B cell (primary cell): ENCODE measurements around the gene IFI27L2.

Source experiments
- CTCF ChIP-seq: fragments of 200-600 bp; IDR thresholded peaks from one replicate; pipeline ENCODE4 v1.8.0; 2022; ENCODE audit warnings: antibody characterized with exemption, mild to moderate bottlenecking
- EZH2 ChIP-seq: IDR thresholded peaks from 2 replicates; pipeline ENCODE4 v1.6.1; 2012; ENCODE audit warnings: borderline replicate concordance, low read depth, mild to moderate bottlenecking, moderate library complexity, low read length; ENCODE audit not compliant: insufficient read depth, poor library complexity, severe bottlenecking

DNA sequence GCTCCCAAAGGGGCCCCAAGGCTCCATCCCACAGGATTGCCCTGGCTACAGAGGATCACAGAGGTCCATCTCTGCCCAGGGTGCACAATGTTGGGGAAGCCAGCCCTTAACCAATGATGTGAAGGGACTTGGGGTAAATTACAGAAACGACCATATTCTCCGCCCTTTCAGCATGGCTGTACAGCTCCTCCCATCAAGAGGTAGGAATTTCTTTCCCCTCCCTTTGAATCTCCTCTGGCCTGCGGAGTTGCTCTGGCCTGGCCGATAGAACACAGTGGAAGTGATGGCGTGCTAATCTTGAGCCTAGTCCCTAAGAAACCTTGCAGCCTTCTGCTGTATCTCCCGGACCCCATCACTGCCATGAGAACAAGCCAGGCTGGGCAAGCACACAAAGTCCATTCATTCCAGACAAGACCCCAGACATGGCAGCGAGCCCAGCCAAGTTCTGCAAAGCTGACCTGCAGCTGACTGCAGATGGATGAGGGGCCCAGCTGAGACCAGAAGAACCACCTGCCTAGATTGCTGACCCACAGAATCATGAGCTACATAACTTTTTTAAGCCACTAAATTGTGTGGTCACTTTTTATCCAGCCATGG, 25.8 kb downstream of the IFI27L2 start:
- TF ChIP-seq CTCF = no peak
- TF ChIP-seq EZH2 = no peak
